AG04450 (cell line): ENCODE measurements around the gene SH2D1B. TPM values are rescaled to one million over a fixed set of nuclear protein-coding genes. Genes with fewer than 3 reads are reported as not detected.

Source experiments
- CTCF ChIA-PET: fragments of 300-600, 350-600 bp; formaldehyde crosslinking; extraction: SDS; loops from one replicate; lab custom pipeline; 2022; ENCODE audit warnings: antibody characterized with exemption, inconsistent platforms; lab: Charles Lee
- POLR2A ChIA-PET: fragments of 350-600 bp; formaldehyde crosslinking; extraction: SDS; loops from one replicate; lab custom pipeline; 2021; ENCODE audit warnings: antibody characterized with exemption, inconsistent platforms; lab: Yijun Ruan, JAX
- DNase-seq: peaks from one replicate; pipeline ENCODE4 v3.0.0-alpha.2; 2011; ENCODE audit warnings: low read depth, low spot score
- H3K27ac ChIP-seq: one replicate; pipeline ENCODE4 v1.5.1; 2012; ENCODE audit warnings: low read depth, low read length, control low read depth
- H3K27me3 ChIP-seq: one replicate; pipeline ENCODE4 v1.6.0; 2012; ENCODE audit warnings: low read length; ENCODE audit not compliant: control insufficient read depth, insufficient read depth
- H3K4me3 ChIP-seq: 2 replicates; pipeline ENCODE4 v1.5.1; 2011; ENCODE audit warnings: mild to moderate bottlenecking, low read depth, low read length, control low read depth
- H3K9me3 ChIP-seq: 2 replicates; pipeline ENCODE4 v1.5.1; 2012; ENCODE audit warnings: low read length; ENCODE audit not compliant: control insufficient read depth, insufficient read depth
- CTCF ChIP-seq: IDR thresholded peaks from 2 replicates; pipeline ENCODE4 v1.5.1; 2011; ENCODE audit warnings: low read depth, low read length, control low read depth, inconsistent platforms
- polyA plus RNA-seq: library from polyadenylated mRNA; depleted of rRNA; stranded (reverse); fragments of >200 nt; gene quantifications from 2 replicates; pipeline ENCODE4 v1.2.3, GENCODE V29; 2011

SH2D1B gene
- polyA plus RNA-seq, 1 experiment = not detected

GRCh38 chr1:162388083-162388594 lies 23.8 kb downstream of the SH2D1B start:
- H3K27ac ChIP-seq = no peak overlapping the region
- H3K27me3 ChIP-seq = peaks cover 24% of the 10 kb centered on the region
- H3K4me3 ChIP-seq = no peak overlapping the region
- ChIA-PET POLR2A (no interaction called here), CTCF (interaction anchor here (0.8 to 1.7 kb wide), 2 partner anchors 10 to 332 kb away, joined by 3 to 7 read pairs; no protein-coding TSS in a partner anchor)
- TF ChIP-seq CTCF = no peak
- H3K9me3 ChIP-seq = no peaks in the 10 kb centered on the region
- DNase-seq = no peak

- ChIA-PET CTCF (no interaction called here), POLR2A (no interaction called here)
- TF ChIP-seq CTCF = no peak
- Histone ChIP-seq H3K4me3 (no peak overlapping the region), H3K27me3 (peaks cover 24% of the 10 kb centered on the region), H3K27ac (no peak overlapping the region), H3K9me3 (no peaks in the 10 kb centered on the region)
- no peak for DNase-seq
These were observed 24.5 kb downstream of the SH2D1B start for GRCh38 chr1:162387226-162388082.

GRCh38 chr1:162386292-162387225 lies 25.4 kb downstream of the SH2D1B start:
- no peak overlapping the region for H3K27ac ChIP-seq
- DNase-seq = no peak

GRCh38 chr1:162385702-162386101 lies 26.2 kb downstream of the SH2D1B start:
- POLR2A ChIA-PET = no interaction called here

More at GRCh38 chr1:162386292-162387225, 25.4 kb downstream of the SH2D1B start:
- Histone ChIP-seq H3K4me3 (no peak overlapping the region), H3K9me3 (no peaks in the 10 kb centered on the region), H3K27me3 (peaks cover 24% of the 10 kb centered on the region)
- POLR2A ChIA-PET = no interaction called here
- no peak for TF ChIP-seq CTCF
- CTCF ChIA-PET = no interaction called here

More at GRCh38 chr1:162385702-162386101, 26.2 kb downstream of the SH2D1B start:
- Histone ChIP-seq H3K27me3 (peaks cover 25% of the 10 kb centered on the region), H3K27ac (no peak overlapping the region), H3K9me3 (no peaks in the 10 kb centered on the region), H3K4me3 (no peak overlapping the region)
- DNase-seq = no peak
- TF ChIP-seq CTCF = no peak
- CTCF ChIA-PET = no interaction called here
